Panc1 (cell line): Measurements from ENCODE around the gene TMEM97. TPM values are rescaled to one million over a fixed set of nuclear protein-coding genes. Genes with fewer than 3 reads are reported as not detected.
"Not testable (repeated sequence)": the region's sequence is repeated elsewhere in the genome, so short reads cannot be mapped to it uniquely, and the experiment has no call there.

Source experiments
- ATAC-seq: fragments of 200-7000 bp; cut with Tn5 transposase; 2 replicates; pipeline ENCODE4 v1.9.1; 2020; ENCODE audit warnings: mild to moderate bottlenecking, moderate library complexity
- BruUV-seq: library from RNA; stranded (reverse); fragments of 400-500 nt; replicated peaks from 2 replicates; lab custom pipeline; 2021; lab: Mats Ljungman, UMichigan
- CTCF ChIA-PET: fragments of 300-600 bp; sonication (Branson Sonifier 250); formaldehyde crosslinking; loops from one replicate; lab custom pipeline; 2022; ENCODE audit warnings: antibody characterized with exemption; lab: Charles Lee
- POLR2A ChIA-PET: fragments of 300-600 bp; sonication (Branson Sonifier 250); formaldehyde crosslinking; loops from one replicate; lab custom pipeline; 2022; ENCODE audit warnings: antibody characterized with exemption; lab: Charles Lee
- DNase-seq: peaks from one replicate; pipeline ENCODE4 v3.0.0-alpha.2; 2010; ENCODE audit warnings: low read depth, low spot score
- H3K27ac ChIP-seq: 2 replicates; pipeline ENCODE4 v1.5.1; 2011; ENCODE audit warnings: mild to moderate bottlenecking, low read length, inconsistent platforms
- H3K27me3 ChIP-seq: fragments of 200-500 bp; sonication (Bioruptor generic); 2 replicates; pipeline ENCODE4 v1.6.0; 2014; ENCODE audit warnings: low read length, inconsistent platforms; ENCODE audit not compliant: control insufficient read depth, insufficient read depth
- H3K36me3 ChIP-seq: fragments of 200-500 bp; sonication (Bioruptor generic); 2 replicates; pipeline ENCODE4 v1.5.1; 2014; ENCODE audit warnings: inconsistent platforms, mild to moderate bottlenecking, low read length, moderate library complexity; ENCODE audit not compliant: control insufficient read depth, insufficient read depth
- H3K4me1 ChIP-seq: 2 replicates; pipeline ENCODE4 v1.5.1; 2011; ENCODE audit warnings: inconsistent platforms, mild to moderate bottlenecking, low read length, moderate library complexity; ENCODE audit not compliant: control insufficient read depth, insufficient read depth
- H3K4me3 ChIP-seq, 2 experiments: 2 replicates each; pipeline ENCODE4 v1.5.1; 2011 to 2012; ENCODE audit warnings: low read depth in 2 of 2, low read length in 2 of 2, mild to moderate bottlenecking in 2 of 2, inconsistent platforms in 1 of 2, moderate library complexity in 1 of 2
- H3K9me3 ChIP-seq: fragments of 200-500 bp; sonication (Bioruptor generic); 2 replicates; pipeline ENCODE4 v1.5.1; 2014; ENCODE audit warnings: low read depth, mild to moderate bottlenecking, inconsistent platforms, low read length, moderate library complexity; ENCODE audit not compliant: control insufficient read depth, insufficient read depth
- POLR2AphosphoS5 ChIP-seq: IDR thresholded peaks from 2 replicates; pipeline ENCODE4 v1.6.1; 2012; ENCODE audit warnings: mild to moderate bottlenecking, low read depth, low read length, moderate library complexity
- SIN3A ChIP-seq: IDR thresholded peaks from 2 replicates; pipeline ENCODE4 v1.6.1; 2012; ENCODE audit warnings: low read depth, mild to moderate bottlenecking, low read length, moderate library complexity, borderline replicate concordance; ENCODE audit not compliant: insufficient read depth
- TCF7L2 ChIP-seq: IDR thresholded peaks from 2 replicates; pipeline ENCODE4 v1.6.1; 2011; ENCODE audit warnings: mild to moderate bottlenecking, low read depth, low read length, inconsistent platforms
- in situ Hi-C: cut with HindIII; loops from 2 replicates; pipeline ENCODE4 v1.10.0; 2016; ENCODE audit warnings: low sequenced_read_pairs, low pct_unique_long_range_greater_than_20kb
- intact Hi-C: fragments of 100-400 bp; cut with micrococcal nuclease; formaldehyde crosslinking; loops from one replicate; pipeline ENCODE4 v1.10.0; 2022; ENCODE audit not compliant: unreplicated experiment
- total RNA-seq: library from RNA; stranded (reverse); gene quantifications from one replicate; pipeline ENCODE4 v1.2.1, GENCODE V29; 2021; ENCODE audit not compliant: unreplicated experiment
- TF ChIP-seq, protein P1 (sequence below), 2 experiments: IDR thresholded peaks; 2 replicates each; pipeline ENCODE4 v1.6.1; 2011 to 2012; ENCODE audit warnings: low read depth in 2 of 2, control low read depth in 1 of 2, low read length in 1 of 2, mild to moderate bottlenecking in 1 of 2, moderate library complexity in 1 of 2; ENCODE audit not compliant: insufficient read depth in 1 of 2
- TF ChIP-seq, protein P2 (sequence below): fragments of 450-650 bp; IDR thresholded peaks from 2 replicates; pipeline ENCODE4 v1.5.1; 2017; ENCODE audit warnings: mild to moderate bottlenecking

TMEM97 gene
- total RNA-seq, 1 experiment from 2014 or later: 78.7 TPM

DNA sequence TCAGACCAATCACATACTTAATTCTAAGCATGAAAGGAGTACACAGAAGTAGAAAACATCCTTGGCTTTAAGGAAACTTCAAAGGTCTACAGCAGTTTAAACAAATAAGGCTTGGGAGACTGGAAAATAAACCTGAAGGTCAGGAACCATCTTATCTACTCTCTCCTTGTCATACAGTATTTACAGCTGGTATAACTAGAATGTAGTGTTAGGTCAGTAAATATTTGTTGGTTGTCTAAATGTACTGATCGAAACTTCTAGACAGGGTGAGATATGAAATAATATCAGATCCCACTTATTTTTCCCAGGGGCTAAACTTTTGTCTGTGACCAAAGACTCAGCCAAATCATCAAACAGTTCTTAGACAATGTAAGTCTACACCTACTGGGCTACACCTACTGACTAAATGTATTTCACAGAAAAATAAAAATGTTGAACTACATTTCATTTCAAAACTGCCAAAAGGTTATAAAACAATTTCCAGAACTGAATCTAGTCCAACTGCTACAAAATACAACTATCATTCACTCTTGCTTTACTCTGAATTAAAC is 27.1 kb upstream of the TMEM97 start:
- Histone ChIP-seq H3K4me1 (no peaks in the 10 kb centered on the region), H3K27me3 (no peaks in the 10 kb centered on the region), H3K36me3 (no peaks in the 10 kb centered on the region), H3K4me3 (no peak overlapping the region), H3K9me3 (no peaks in the 10 kb centered on the region), H3K27ac (no peak overlapping the region)
- ATAC-seq (no peak), DNase-seq (no peak)
- intact Hi-C loops: no loop called here
- CTCF ChIA-PET: no interaction called here
- BruUV-seq: no TSS peak
- POLR2A ChIA-PET: no interaction called here
- in situ Hi-C loops: no loop called here
- TF ChIP-seq SIN3A (no peak), TCF7L2 (no peak), POLR2AphosphoS5 (no peak)
- TF ChIP-seq, protein P1, sequence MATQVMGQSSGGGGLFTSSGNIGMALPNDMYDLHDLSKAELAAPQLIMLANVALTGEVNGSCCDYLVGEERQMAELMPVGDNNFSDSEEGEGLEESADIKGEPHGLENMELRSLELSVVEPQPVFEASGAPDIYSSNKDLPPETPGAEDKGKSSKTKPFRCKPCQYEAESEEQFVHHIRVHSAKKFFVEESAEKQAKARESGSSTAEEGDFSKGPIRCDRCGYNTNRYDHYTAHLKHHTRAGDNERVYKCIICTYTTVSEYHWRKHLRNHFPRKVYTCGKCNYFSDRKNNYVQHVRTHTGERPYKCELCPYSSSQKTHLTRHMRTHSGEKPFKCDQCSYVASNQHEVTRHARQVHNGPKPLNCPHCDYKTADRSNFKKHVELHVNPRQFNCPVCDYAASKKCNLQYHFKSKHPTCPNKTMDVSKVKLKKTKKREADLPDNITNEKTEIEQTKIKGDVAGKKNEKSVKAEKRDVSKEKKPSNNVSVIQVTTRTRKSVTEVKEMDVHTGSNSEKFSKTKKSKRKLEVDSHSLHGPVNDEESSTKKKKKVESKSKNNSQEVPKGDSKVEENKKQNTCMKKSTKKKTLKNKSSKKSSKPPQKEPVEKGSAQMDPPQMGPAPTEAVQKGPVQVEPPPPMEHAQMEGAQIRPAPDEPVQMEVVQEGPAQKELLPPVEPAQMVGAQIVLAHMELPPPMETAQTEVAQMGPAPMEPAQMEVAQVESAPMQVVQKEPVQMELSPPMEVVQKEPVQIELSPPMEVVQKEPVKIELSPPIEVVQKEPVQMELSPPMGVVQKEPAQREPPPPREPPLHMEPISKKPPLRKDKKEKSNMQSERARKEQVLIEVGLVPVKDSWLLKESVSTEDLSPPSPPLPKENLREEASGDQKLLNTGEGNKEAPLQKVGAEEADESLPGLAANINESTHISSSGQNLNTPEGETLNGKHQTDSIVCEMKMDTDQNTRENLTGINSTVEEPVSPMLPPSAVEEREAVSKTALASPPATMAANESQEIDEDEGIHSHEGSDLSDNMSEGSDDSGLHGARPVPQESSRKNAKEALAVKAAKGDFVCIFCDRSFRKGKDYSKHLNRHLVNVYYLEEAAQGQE (IDR thresholded peaks at IDR 0.05; ENCODE audit: insufficient read depth in 1 of 2, low read depth in 2 of 2, low read length in 1 of 2): no peak
- TF ChIP-seq, protein P2, sequence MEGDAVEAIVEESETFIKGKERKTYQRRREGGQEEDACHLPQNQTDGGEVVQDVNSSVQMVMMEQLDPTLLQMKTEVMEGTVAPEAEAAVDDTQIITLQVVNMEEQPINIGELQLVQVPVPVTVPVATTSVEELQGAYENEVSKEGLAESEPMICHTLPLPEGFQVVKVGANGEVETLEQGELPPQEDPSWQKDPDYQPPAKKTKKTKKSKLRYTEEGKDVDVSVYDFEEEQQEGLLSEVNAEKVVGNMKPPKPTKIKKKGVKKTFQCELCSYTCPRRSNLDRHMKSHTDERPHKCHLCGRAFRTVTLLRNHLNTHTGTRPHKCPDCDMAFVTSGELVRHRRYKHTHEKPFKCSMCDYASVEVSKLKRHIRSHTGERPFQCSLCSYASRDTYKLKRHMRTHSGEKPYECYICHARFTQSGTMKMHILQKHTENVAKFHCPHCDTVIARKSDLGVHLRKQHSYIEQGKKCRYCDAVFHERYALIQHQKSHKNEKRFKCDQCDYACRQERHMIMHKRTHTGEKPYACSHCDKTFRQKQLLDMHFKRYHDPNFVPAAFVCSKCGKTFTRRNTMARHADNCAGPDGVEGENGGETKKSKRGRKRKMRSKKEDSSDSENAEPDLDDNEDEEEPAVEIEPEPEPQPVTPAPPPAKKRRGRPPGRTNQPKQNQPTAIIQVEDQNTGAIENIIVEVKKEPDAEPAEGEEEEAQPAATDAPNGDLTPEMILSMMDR: no peak

DNA sequence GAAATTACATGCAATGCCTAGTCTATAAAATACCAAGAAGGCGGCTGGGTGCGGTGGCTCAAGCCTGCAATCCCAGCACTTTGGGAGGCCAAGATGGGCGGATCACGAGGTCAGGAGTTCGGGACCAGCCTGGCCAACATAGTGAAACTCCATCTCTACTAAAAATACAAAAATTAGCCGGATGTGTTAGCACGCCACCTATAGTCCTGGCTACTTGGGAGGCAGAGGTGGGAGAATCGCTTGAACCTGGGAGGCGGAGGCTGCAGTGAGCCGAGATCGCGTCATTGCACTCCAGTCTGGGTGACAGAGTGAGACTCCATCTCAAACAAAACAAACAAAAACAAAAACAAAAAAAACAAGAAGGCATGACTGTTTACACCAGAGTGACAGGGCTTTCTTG is 26.1 kb upstream of the TMEM97 start:
- DNase-seq, intact Hi-C loops, H3K4me3 ChIP-seq, H3K4me1 ChIP-seq, H3K9me3 ChIP-seq, H3K27ac ChIP-seq, ATAC-seq, BruUV-seq, in situ Hi-C loops, H3K36me3 ChIP-seq, CTCF ChIA-PET, POLR2A ChIA-PET, H3K27me3 ChIP-seq: not testable (repeated sequence)

DNA sequence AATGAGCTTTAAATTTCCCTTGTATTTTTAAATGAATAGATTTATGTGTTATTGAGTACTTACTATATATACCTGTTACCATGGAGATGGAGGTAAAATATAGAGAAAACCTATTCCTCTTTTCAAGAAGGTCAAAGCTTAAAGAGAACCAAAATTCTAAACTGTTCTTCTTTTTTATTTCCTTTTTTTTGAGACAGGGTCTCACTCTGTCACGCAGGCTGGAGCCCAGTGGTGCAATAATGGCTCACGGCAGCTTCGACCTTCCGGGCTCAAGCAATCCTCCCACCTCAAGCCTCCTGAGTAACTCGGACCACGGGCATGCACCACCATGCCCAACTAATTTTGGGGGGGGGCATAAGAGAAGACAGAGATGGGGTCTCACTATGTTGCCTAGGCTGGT is 25.0 kb upstream of the TMEM97 start:
- Histone ChIP-seq H3K27me3 (no peaks in the 10 kb centered on the region), H3K9me3 (no peaks in the 10 kb centered on the region), H3K4me3 (no peak overlapping the region), H3K36me3 (no peaks in the 10 kb centered on the region), H3K4me1 (no peaks in the 10 kb centered on the region), H3K27ac (no peak overlapping the region)
- TF ChIP-seq TCF7L2 (no peak), POLR2AphosphoS5 (no peak), SIN3A (no peak)
- TF ChIP-seq, protein P2: no peak
- TF ChIP-seq, protein P1 (IDR thresholded peaks at IDR 0.05; ENCODE audit: insufficient read depth in 1 of 2, low read depth in 2 of 2, low read length in 1 of 2): no peak
- in situ Hi-C loops: no loop called here
- intact Hi-C loops: no loop called here
- no peak for DNase-seq
- BruUV-seq: no TSS peak
- POLR2A ChIA-PET: no interaction called here
- no peak for ATAC-seq
- CTCF ChIA-PET: no interaction called here
